Heart right ventricle (tissue), 16 donors: ENCODE data around the gene KRTAP10-3. TPM values are rescaled to one million over a fixed set of nuclear protein-coding genes. Genes with fewer than 3 reads are reported as not detected.

Experiments used
- ATAC-seq, 8 donors: fragments of 200-7000 bp; cut with Tn5 transposase; one replicate each; pipeline ENCODE4 v1.9.1; 2020; ENCODE audit warnings: mild to moderate bottlenecking in 8 of 8, moderate library complexity in 8 of 8, moderate number of reproducible peaks in 1 of 8
- DNase-seq, 2 donors: peaks; one replicate each; pipeline ENCODE4 v3.0.0-alpha.2; 2020
- H3K27ac ChIP-seq, 10 donors: fragments of 200-600 bp; sonication (generic) in 2 of 10; one replicate each; pipeline versions ENCODE4 v1.5.0 to v1.8.0; 2020 to 2022; ENCODE audit warnings: mild to moderate bottlenecking in 3 of 10
- H3K27me3 ChIP-seq, 7 donors: fragments of 200-600 bp; one replicate each; pipeline ENCODE4 v1.8.0; 2021 to 2022; ENCODE audit warnings: mild to moderate bottlenecking in 2 of 7
- H3K36me3 ChIP-seq, 9 donors: fragments of 200-600 bp; sonication (generic) in 1 of 9; one replicate each; pipeline versions ENCODE4 v1.5.0 to v1.8.0; 2020 to 2022; ENCODE audit warnings: mild to moderate bottlenecking in 2 of 9
- H3K4me1 ChIP-seq, 9 donors: fragments of 200-600 bp; sonication (generic) in 1 of 9; one replicate each; pipeline versions ENCODE4 v1.5.0 to v1.8.0; 2020 to 2022; ENCODE audit warnings: mild to moderate bottlenecking in 4 of 9
- H3K4me3 ChIP-seq, 10 donors: fragments of 200-600 bp; sonication (generic) in 2 of 10; one replicate each; pipeline versions ENCODE4 v1.5.0 to v1.8.0; 2020 to 2022; ENCODE audit warnings: mild to moderate bottlenecking in 7 of 10, moderate library complexity in 2 of 10
- H3K9me3 ChIP-seq, 11 donors: fragments of 200-600 bp in 10 of 11; sonication (generic) in 2 of 11; one replicate each; pipeline versions ENCODE4 v1.5.0 to v1.8.0; 2013 to 2022; ENCODE audit warnings: mild to moderate bottlenecking in 2 of 11, control low read depth in 1 of 11, moderate library complexity in 1 of 11
- CTCF ChIP-seq, 9 donors: fragments of 200-600 bp; sonication (generic) in 2 of 9; IDR thresholded peaks; one replicate each; pipeline versions ENCODE4 v1.5.0 to v1.8.0; 2021 to 2022; ENCODE audit warnings: antibody characterized with exemption in 9 of 9, mild to moderate bottlenecking in 5 of 9, moderate library complexity in 1 of 9
- WGBS, 2 donors: extraction: QIAGEN DNeasy Blood & Tissue Kit; methylation state at CpG; one replicate each; pipeline ENCODE4 v1.1.7; 2013; ENCODE audit warnings: inconsistent platforms in 1 of 2; 5-methylcytosine and 5-hydroxymethylcytosine counted together
- intact Hi-C, 10 donors: fragments of 100-400 bp; cut with DNase I; formaldehyde crosslinking; loops; one replicate each; pipeline versions ENCODE4 v1.11.1 to v1.14.2; 2022
- long read RNA-seq, 3 donors: library from polyadenylated mRNA; unstranded; transcript quantifications; one replicate each; pipeline ENCODE4 v2.0.0, GENCODE V29; 2020 to 2021
- polyA plus RNA-seq, 2 donors: library from polyadenylated mRNA; stranded (reverse); fragments of 200-250 nt; gene quantifications; one replicate each; pipeline ENCODE4 v1.2.3, GENCODE V29; 2013
- total RNA-seq, 10 donors: library from RNA; stranded (reverse); fragmentation: NEBNext Ultra II Directional in 3 of 10; extraction: Animal tissue kit (Norgen Biotek cat#: 25700) in 3 of 10; gene quantifications; one replicate each; pipeline versions ENCODE4 v1.2.1 to v1.2.4, GENCODE V29; 2021 to 2023
- donor health status: Arrhythmogenic right ventricular cardiomyopathy.
- donor health status: ischemic (EF 13 %, LVEDD 7.1; RV severe dilation, severe dysfunction).
- donor health status: healthy with polysubstance abuse.
- donor health status: DM: no; HTN: yes; CAD: no.
- donor health status: DM: no; HTN: no; CAD: no.
- donor health status: ischemic (EF 25% LVEDD 6.9; RV normal size, moderate dysfunction).
- donor health status: ischemic (EF 25% LVEDD 5.7; RV mildly dilated, moderate dysfunction).
- donor health status: healthy.
- donor health status: DM: yes; HTN: yes; CAD: no.
- donor health status: Ischemic cardiomyopathy.
- donor health status: ischemic (EF 35%, LVEDD 5.7; RV mildly dilated, moderate dysfunction).
- donor health status: nonischemic (EF 11% LVEDD 7.7; RV severe dilation, severe dysfunction).
- donor health status: DM: yes; HTN: yes; CAD: no.
- donor health status: PGD.
- donor health status: ischemic (EF 29% LVEDD 5.4; RV normal size, mild dysfunction).
- donor health status: nonischemic (EF 23%, LVEDD 6.1; RV moderate dilation, normal function).

The KRTAP10-3 gene
- total RNA-seq: not detected
- polyA plus RNA-seq: not detected
- long read RNA-seq, donor 1: 0 reads
- long read RNA-seq, donor 2: 0 reads
- long read RNA-seq, donor 3: 0 reads

- H3K4me1 ChIP-seq: no peaks in the 10 kb centered on the region
- WGBS, 2 donors: 37 to 47% methylated on average over 5 of the region's 5 CpGs
- no peak for ATAC-seq
- no peak within 1 kb of the TSS for H3K27ac ChIP-seq
- H3K27me3 ChIP-seq: peaks cover 0 to 43% (median 40%) of the 10 kb centered on the region in 7 donors
- TF ChIP-seq CTCF (IDR thresholded peaks at IDR 0.05): no peak
- H3K36me3 ChIP-seq: no peaks in the 10 kb centered on the region
- no peak for DNase-seq
- H3K9me3 ChIP-seq: peaks cover 0 to 30% (median under 1%) of the 10 kb centered on the region in 11 donors
- intact Hi-C loops: loop anchor here in 1 of 10 donors (10.0 kb wide), 1 partner anchor 64 kb away; no protein-coding TSS in a partner anchor
- no peak within 1 kb of the TSS for H3K4me3 ChIP-seq
These were observed at the start of gene KRTAP10-3 for GRCh38 chr21:44558695-44559094. KRTAP10-3 (minus strand) TSS chr21:44558795; CDS start chr21:44558715, 80 bp downstream.

GRCh38 chr21:44606495-44606894 lies 47.9 kb upstream of the KRTAP10-3 start:
- DNase-seq (no peak), ATAC-seq (no peak)
- intact Hi-C loops: no loop called here
- H3K4me3 ChIP-seq: no peak overlapping the region
- H3K4me1 ChIP-seq: no peaks in the 10 kb centered on the region
- H3K27me3 ChIP-seq: peaks cover 0 to 21% (median 12%) of the 10 kb centered on the region in 7 donors
- 73 to 77% methylated on average over 4 of the region's 4 CpGs for whole genome bisulfite sequencing, 2 donors
- no peaks in the 10 kb centered on the region for H3K36me3 ChIP-seq
- peaks cover 0 to 56% (median 14%) of the 10 kb centered on the region in 11 donors for H3K9me3 ChIP-seq
- no peak for TF ChIP-seq CTCF (IDR thresholded peaks at IDR 0.05)
- H3K27ac ChIP-seq: no peak overlapping the region

- H3K4me1 ChIP-seq: no peaks in the 10 kb centered on the region
- DNase-seq (no peak), ATAC-seq (no peak)
- peaks cover 0 to 43% (median 12%) of the 10 kb centered on the region in 7 donors for H3K27me3 ChIP-seq
- H3K36me3 ChIP-seq: no peaks in the 10 kb centered on the region
- intact Hi-C loops: no loop called here
- 85 to 86% methylated on average over 8 of the region's 8 CpGs for WGBS, 2 donors
- H3K27ac ChIP-seq: no peak overlapping the region
- TF ChIP-seq CTCF (IDR thresholded peaks at IDR 0.05): no peak
- H3K9me3 ChIP-seq: peaks cover 0 to 34% (median 0%) of the 10 kb centered on the region in 11 donors
- H3K4me3 ChIP-seq: no peak overlapping the region
These were observed 45.3 kb upstream of the KRTAP10-3 start for GRCh38 chr21:44603911-44604310.

- TF ChIP-seq CTCF (IDR thresholded peaks at IDR 0.05): no peak
- WGBS, 2 donors: 54 to 58% methylated on average over 17 of the region's 17 CpGs
- Histone ChIP-seq H3K4me3 (no peak overlapping the region), H3K4me1 (no peaks in the 10 kb centered on the region), H3K9me3 (peaks cover 0 to 32% (median 0%) of the 10 kb centered on the region in 11 donors), H3K36me3 (no peaks in the 10 kb centered on the region), H3K27ac (no peak overlapping the region), H3K27me3 (peaks cover 0 to 50% (median 12%) of the 10 kb centered on the region in 7 donors)
- intact Hi-C loops: no loop called here
- no peak for DNase-seq
- no peak for ATAC-seq
These were observed 44.7 kb upstream of the KRTAP10-3 start for GRCh38 chr21:44603109-44603875.
